Measurements from ENCODE around the gene FOS. TPM values are rescaled to one million over a fixed set of nuclear protein-coding genes. Genes with fewer than 3 reads are reported as not detected.
A peak's percentile ranks its signal among the peaks of the same experiment; 100 is the strongest.

The FOS gene
- total RNA-seq, 3 donors from 2014 or later: 16.8 to 19.5 (median 18.1) TPM

GRCh38 chr14:75260025-75260763, 18.4 kb upstream of the FOS start:
- no peaks in the 10 kb centered on the region for H3K9me3 Mint-ChIP-seq
- DNase-seq (no peak), ATAC-seq (no peak)
- no peaks in the 10 kb centered on the region for H3K36me3 Mint-ChIP-seq (ENCODE audit: insufficient read depth)
- peaks cover 29% of the 10 kb centered on the region for H3K4me1 Mint-ChIP-seq (ENCODE audit: low read depth)
- H3K27me3 Mint-ChIP-seq (ENCODE audit: low read depth): peaks cover 2% of the 10 kb centered on the region
- H3K4me3 Mint-ChIP-seq: no peak overlapping the region

- Mint-ChIP-seq H3K4me3 (no peak overlapping the region), H3K36me3 (ENCODE audit: insufficient read depth) (no peaks in the 10 kb centered on the region), H3K4me1 (ENCODE audit: low read depth) (peaks cover 29% of the 10 kb centered on the region), H3K27me3 (ENCODE audit: low read depth) (peaks cover 2% of the 10 kb centered on the region), H3K9me3 (no peaks in the 10 kb centered on the region)
- ATAC-seq: no peak
- DNase-seq: no peak
These were observed 16.8 kb upstream of the FOS start for GRCh38 chr14:75261820-75262219.

- Mint-ChIP-seq H3K36me3 (ENCODE audit: insufficient read depth) (no peaks in the 10 kb centered on the region), H3K4me3 (no peak overlapping the region), H3K27me3 (ENCODE audit: low read depth) (peaks cover 2% of the 10 kb centered on the region), H3K4me1 (ENCODE audit: low read depth) (peaks cover 26% of the 10 kb centered on the region), H3K9me3 (no peaks in the 10 kb centered on the region)
- no peak for DNase-seq
- no peak for ATAC-seq
These were observed 16.0 kb upstream of the FOS start for GRCh38 chr14:75262641-75263040.

- ATAC-seq (no peak), DNase-seq (no peak)
- no peak overlapping the region for H3K4me3 Mint-ChIP-seq
- peaks cover 2% of the 10 kb centered on the region for H3K27me3 Mint-ChIP-seq (ENCODE audit: low read depth)
- peaks cover 17% of the 10 kb centered on the region for H3K4me1 Mint-ChIP-seq (ENCODE audit: low read depth)
- H3K9me3 Mint-ChIP-seq: no peaks in the 10 kb centered on the region
- H3K36me3 Mint-ChIP-seq (ENCODE audit: insufficient read depth): no peaks in the 10 kb centered on the region
These were observed 14.6 kb upstream of the FOS start for GRCh38 chr14:75264036-75264435.

- ATAC-seq (no peak), DNase-seq (no peak)
- Mint-ChIP-seq H3K36me3 (ENCODE audit: insufficient read depth) (no peaks in the 10 kb centered on the region), H3K9me3 (no peaks in the 10 kb centered on the region), H3K27me3 (ENCODE audit: low read depth) (peaks cover 2% of the 10 kb centered on the region), H3K4me1 (ENCODE audit: low read depth) (peaks cover 4% of the 10 kb centered on the region), H3K4me3 (no peak overlapping the region)
These were observed 11.4 kb upstream of the FOS start for GRCh38 chr14:75267141-75267721.

GRCh38 chr14:75268633-75269550, 9.7 kb upstream of the FOS start:
- Mint-ChIP-seq H3K4me1 (ENCODE audit: low read depth) (peaks cover 12% of the 10 kb centered on the region), H3K4me3 (no peak overlapping the region), H3K27me3 (ENCODE audit: low read depth) (no peaks in the 10 kb centered on the region), H3K9me3 (no peaks in the 10 kb centered on the region), H3K36me3 (ENCODE audit: insufficient read depth) (no peaks in the 10 kb centered on the region)
- ATAC-seq (no peak), DNase-seq (no peak)

- ATAC-seq: no peak
- H3K4me1 Mint-ChIP-seq (ENCODE audit: low read depth): peaks cover 30% of the 10 kb centered on the region
- no peaks in the 10 kb centered on the region for H3K9me3 Mint-ChIP-seq
- no peak for DNase-seq
- no peak overlapping the region for H3K4me3 Mint-ChIP-seq
- H3K36me3 Mint-ChIP-seq (ENCODE audit: insufficient read depth): no peaks in the 10 kb centered on the region
- peaks cover 6% of the 10 kb centered on the region for H3K27me3 Mint-ChIP-seq (ENCODE audit: low read depth)
These were observed 7.1 kb upstream of the FOS start for GRCh38 chr14:75271514-75271913.

GRCh38 chr14:75273272-75274049, 5.2 kb upstream of the FOS start:
- Mint-ChIP-seq H3K4me3 (no peak overlapping the region), H3K27me3 (ENCODE audit: low read depth) (peaks cover 10% of the 10 kb centered on the region), H3K36me3 (ENCODE audit: insufficient read depth) (no peaks in the 10 kb centered on the region), H3K9me3 (no peaks in the 10 kb centered on the region), H3K4me1 (ENCODE audit: low read depth) (peaks cover 41% of the 10 kb centered on the region)
- DNase-seq (no peak), ATAC-seq (no peak)

GRCh38 chr14:75274050-75274898, 4.4 kb upstream of the FOS start:
- H3K36me3 Mint-ChIP-seq (ENCODE audit: insufficient read depth): no peaks in the 10 kb centered on the region
- ATAC-seq: no peak
- peaks cover 43% of the 10 kb centered on the region for H3K4me1 Mint-ChIP-seq (ENCODE audit: low read depth)
- H3K9me3 Mint-ChIP-seq: no peaks in the 10 kb centered on the region
- peaks cover 11% of the 10 kb centered on the region for H3K27me3 Mint-ChIP-seq (ENCODE audit: low read depth)
- DNase-seq: no peak
- H3K4me3 Mint-ChIP-seq: no peak overlapping the region

- H3K36me3 Mint-ChIP-seq (ENCODE audit: insufficient read depth): no peaks in the 10 kb centered on the region
- peaks cover 13% of the 10 kb centered on the region for H3K27me3 Mint-ChIP-seq (ENCODE audit: low read depth)
- peak overlapping the region; percentile 33 for H3K4me3 Mint-ChIP-seq
- peaks cover 51% of the 10 kb centered on the region for H3K4me1 Mint-ChIP-seq (ENCODE audit: low read depth)
- no peak for DNase-seq
- no peak for ATAC-seq
- H3K9me3 Mint-ChIP-seq: no peaks in the 10 kb centered on the region
These were observed 3.6 kb upstream of the FOS start for GRCh38 chr14:75274899-75275569.

GRCh38 chr14:75275598-75275997, 3.0 kb upstream of the FOS start:
- Mint-ChIP-seq H3K4me3 (no peak overlapping the region), H3K4me1 (ENCODE audit: low read depth) (peaks cover 54% of the 10 kb centered on the region), H3K36me3 (ENCODE audit: insufficient read depth) (peaks cover 5% of the 10 kb centered on the region), H3K27me3 (ENCODE audit: low read depth) (peaks cover 13% of the 10 kb centered on the region), H3K9me3 (no peaks in the 10 kb centered on the region)
- no peak for ATAC-seq
- DNase-seq: no peak

GRCh38 chr14:75277008-75277814, 1.4 kb upstream of the FOS start:
- ATAC-seq (no peak), DNase-seq (no peak)
- Mint-ChIP-seq H3K27me3 (ENCODE audit: low read depth) (peaks cover 13% of the 10 kb centered on the region), H3K4me3 (peak overlapping the region; percentile 92), H3K4me1 (ENCODE audit: low read depth) (peaks cover 67% of the 10 kb centered on the region), H3K36me3 (ENCODE audit: insufficient read depth) (peaks cover 16% of the 10 kb centered on the region), H3K9me3 (no peaks in the 10 kb centered on the region)
